T-helper 1 cell treated with Interleukin-12 subunit alpha and Interleukin-12 subunit beta and Interleukin-4 antibody, amounts not matched to agents 30 ng/mL and 1 ng/mL, for 36 hours (primary cell): ENCODE results near the gene HECW1. TPM values are rescaled to one million over a fixed set of nuclear protein-coding genes. Genes with fewer than 3 reads are reported as not detected.
"Not testable (repeated sequence)": the region's sequence is repeated elsewhere in the genome, so short reads cannot be mapped to it uniquely, and the experiment has no call there.

Source experiments
- intact Hi-C: fragments of 100-400 bp; cut with micrococcal nuclease; formaldehyde crosslinking; loops from one replicate; pipeline ENCODE4 v1.15.1; 2024
- total RNA-seq: library from RNA; stranded (reverse); gene quantifications from 2 replicates; pipeline ENCODE4 v1.2.3, GENCODE V29; 2022

The HECW1 gene
- total RNA-seq, 1 donor from 2014 or later: not detected

GRCh38 chr7:43204081-43204480, 91.6 kb downstream of the HECW1 start:
- intact Hi-C loops: no loop called here

GRCh38 chr7:43205171-43205795, 92.8 kb downstream of the HECW1 start:
- intact Hi-C loops: no loop called here

- intact Hi-C loops: no loop called here
Measured at GRCh38 chr7:43208242-43208641, 95.8 kb downstream of the HECW1 start.

- intact Hi-C loops: not testable (repeated sequence)
Measured at GRCh38 chr7:43210539-43210938, 98.1 kb downstream of the HECW1 start.

GRCh38 chr7:43211286-43211685, 98.8 kb downstream of the HECW1 start:
- intact Hi-C loops: no loop called here

- intact Hi-C loops: no loop called here
Measured at GRCh38 chr7:43211693-43212092, 99.2 kb downstream of the HECW1 start.

- intact Hi-C loops: no loop called here
Measured at GRCh38 chr7:43212921-43213320, 100.5 kb downstream of the HECW1 start.

GRCh38 chr7:43215061-43215460, 102.6 kb downstream of the HECW1 start:
- intact Hi-C loops: no loop called here

- intact Hi-C loops: no loop called here
Measured at GRCh38 chr7:43217055-43217454, 104.6 kb downstream of the HECW1 start.

GRCh38 chr7:43218901-43219300, 106.5 kb downstream of the HECW1 start:
- intact Hi-C loops: not testable (repeated sequence)

GRCh38 chr7:43220250-43220649, 107.8 kb downstream of the HECW1 start:
- intact Hi-C loops: no loop called here

GRCh38 chr7:43220742-43221141, 108.3 kb downstream of the HECW1 start:
- intact Hi-C loops: no loop called here

GRCh38 chr7:43229801-43230200, 117.4 kb downstream of the HECW1 start:
- intact Hi-C loops: no loop called here

- intact Hi-C loops: no loop called here
Measured at GRCh38 chr7:43232366-43232765, 119.9 kb downstream of the HECW1 start.

GRCh38 chr7:43234073-43234472, 121.6 kb downstream of the HECW1 start:
- intact Hi-C loops: no loop called here

- intact Hi-C loops: no loop called here
Measured at GRCh38 chr7:43234968-43235367, 122.5 kb downstream of the HECW1 start.

- intact Hi-C loops: no loop called here
Measured at GRCh38 chr7:43240565-43240964, 128.1 kb downstream of the HECW1 start.

- intact Hi-C loops: no loop called here
Measured at GRCh38 chr7:43242628-43243255, 130.3 kb downstream of the HECW1 start.

- intact Hi-C loops: no loop called here
Measured at GRCh38 chr7:43244232-43244631, 131.8 kb downstream of the HECW1 start.

- intact Hi-C loops: no loop called here
Measured at GRCh38 chr7:43244784-43245183, 132.3 kb downstream of the HECW1 start.

GRCh38 chr7:43247757-43248156, 135.3 kb downstream of the HECW1 start:
- intact Hi-C loops: no loop called here

- intact Hi-C loops: no loop called here
Measured at GRCh38 chr7:43248553-43248952, 136.1 kb downstream of the HECW1 start.
